Brain microvascular endothelial cell (primary cell): ENCODE measurements around the gene B3GAT3.

ENCODE experiments used
- DNase-seq: peaks from one replicate; pipeline ENCODE4 v3.0.0-alpha.2; 2020
- H3K27ac ChIP-seq: fragments of 250-450 bp; sonication (Bioruptor Pico); 2 replicates; pipeline ENCODE4 v1.5.1; 2020; ENCODE audit warnings: mild to moderate bottlenecking, moderate library complexity
- H3K27me3 ChIP-seq: fragments of 250-450 bp; sonication (Bioruptor Pico); replicated peaks from 2 replicates; pipeline ENCODE4 v1.5.1; 2020; ENCODE audit warnings: mild to moderate bottlenecking
- H3K36me3 ChIP-seq: fragments of 250-450 bp; sonication (Bioruptor Pico); replicated peaks from 2 replicates; pipeline ENCODE4 v1.5.1; 2020; ENCODE audit warnings: mild to moderate bottlenecking
- H3K4me3 ChIP-seq: 2 replicates; pipeline ENCODE4 v1.5.1; 2011; ENCODE audit warnings: low read depth, mild to moderate bottlenecking, control low read depth, low read length, moderate library complexity
- in situ Hi-C: cut with HindIII; loops from 2 replicates; pipeline ENCODE4 v1.10.0; 2017; ENCODE audit warnings: low sequenced_read_pairs, low pct_ligation_motif_present
- TF ChIP-seq, protein P1 (sequence below): IDR thresholded peaks from 2 replicates; pipeline ENCODE4 v1.5.1; 2011; ENCODE audit warnings: low read depth, mild to moderate bottlenecking, moderate library complexity, low read length, control low read depth, inconsistent platforms; ENCODE audit errors: missing control alignments

Gene B3GAT3

DNA sequence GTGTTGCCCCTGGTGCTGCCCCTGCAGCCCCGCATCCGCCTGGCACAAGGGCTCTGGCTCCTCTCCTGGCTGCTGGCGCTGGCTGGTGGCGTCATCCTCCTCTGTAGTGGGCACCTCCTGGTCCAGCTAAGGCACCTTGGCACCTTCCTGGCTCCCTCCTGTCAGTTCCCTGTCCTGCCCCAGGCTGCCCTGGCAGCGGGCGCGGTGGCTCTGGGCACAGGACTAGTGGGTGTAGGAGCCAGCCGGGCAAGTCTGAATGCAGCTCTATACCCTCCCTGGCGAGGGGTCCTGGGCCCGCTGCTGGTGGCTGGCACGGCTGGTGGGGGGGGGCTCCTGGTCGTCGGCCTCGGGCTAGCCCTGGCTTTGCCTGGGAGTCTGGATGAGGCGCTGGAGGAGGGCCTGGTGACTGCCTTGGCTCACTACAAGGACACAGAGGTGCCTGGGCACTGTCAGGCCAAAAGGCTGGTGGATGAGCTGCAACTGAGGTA, 8.5 kb downstream of the B3GAT3 start:
- H3K4me3 ChIP-seq = no peak overlapping the region
- TF ChIP-seq, protein P1, sequence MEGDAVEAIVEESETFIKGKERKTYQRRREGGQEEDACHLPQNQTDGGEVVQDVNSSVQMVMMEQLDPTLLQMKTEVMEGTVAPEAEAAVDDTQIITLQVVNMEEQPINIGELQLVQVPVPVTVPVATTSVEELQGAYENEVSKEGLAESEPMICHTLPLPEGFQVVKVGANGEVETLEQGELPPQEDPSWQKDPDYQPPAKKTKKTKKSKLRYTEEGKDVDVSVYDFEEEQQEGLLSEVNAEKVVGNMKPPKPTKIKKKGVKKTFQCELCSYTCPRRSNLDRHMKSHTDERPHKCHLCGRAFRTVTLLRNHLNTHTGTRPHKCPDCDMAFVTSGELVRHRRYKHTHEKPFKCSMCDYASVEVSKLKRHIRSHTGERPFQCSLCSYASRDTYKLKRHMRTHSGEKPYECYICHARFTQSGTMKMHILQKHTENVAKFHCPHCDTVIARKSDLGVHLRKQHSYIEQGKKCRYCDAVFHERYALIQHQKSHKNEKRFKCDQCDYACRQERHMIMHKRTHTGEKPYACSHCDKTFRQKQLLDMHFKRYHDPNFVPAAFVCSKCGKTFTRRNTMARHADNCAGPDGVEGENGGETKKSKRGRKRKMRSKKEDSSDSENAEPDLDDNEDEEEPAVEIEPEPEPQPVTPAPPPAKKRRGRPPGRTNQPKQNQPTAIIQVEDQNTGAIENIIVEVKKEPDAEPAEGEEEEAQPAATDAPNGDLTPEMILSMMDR = no peak
- no peak for DNase-seq
- in situ Hi-C loops = no loop called here
- no peaks in the 10 kb centered on the region for H3K27me3 ChIP-seq
- H3K27ac ChIP-seq = no peak overlapping the region
- peaks cover 10% of the 10 kb centered on the region for H3K36me3 ChIP-seq

DNA sequence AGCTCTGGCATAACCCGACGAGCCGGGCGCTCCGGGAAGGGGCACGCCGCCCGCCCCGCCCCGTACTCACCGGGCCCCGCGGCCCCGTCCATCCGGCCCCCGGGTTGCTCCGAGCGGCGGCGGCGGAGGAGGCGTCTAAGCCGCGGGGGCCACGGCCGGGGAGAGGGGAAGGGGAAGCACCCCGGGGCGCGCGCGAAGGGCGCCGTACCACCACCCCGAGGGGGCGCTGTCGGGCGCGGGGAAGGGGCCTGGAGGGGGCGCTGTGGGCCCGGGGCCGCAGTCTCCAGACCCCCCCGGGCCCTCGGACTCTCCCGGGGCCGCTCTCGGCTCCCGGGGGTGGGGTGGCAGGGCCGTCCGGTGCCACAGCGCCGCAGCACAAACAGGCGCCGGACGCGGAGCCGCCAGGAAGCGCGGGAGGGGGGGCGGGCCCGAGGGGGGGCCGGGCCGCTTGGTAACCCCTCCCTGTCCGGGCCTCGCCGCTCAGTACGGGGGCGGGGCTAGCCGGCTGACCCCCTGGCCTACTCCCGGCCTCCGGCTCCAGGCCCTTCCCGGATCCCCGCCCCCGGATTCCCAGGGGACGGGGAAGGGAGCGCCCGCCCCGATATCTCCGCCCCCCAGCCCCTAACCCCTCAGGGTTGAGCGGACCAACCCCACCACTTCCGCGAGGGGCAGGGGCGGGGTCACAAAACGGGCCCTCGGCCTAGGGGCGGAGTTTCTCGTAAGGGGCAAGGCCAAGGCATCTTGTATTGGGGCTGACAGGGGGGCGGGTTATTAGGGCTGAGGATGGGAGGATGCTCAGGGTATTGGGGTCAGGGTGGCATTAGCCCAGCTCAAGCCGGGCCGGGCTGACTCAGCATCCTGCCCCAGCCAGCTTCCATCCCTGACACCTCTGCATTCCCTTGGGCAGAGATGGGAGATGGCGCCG, 9.2 kb downstream of the B3GAT3 start, which contains the start of the genes EML3 and ROM1:
Gene EML3 (minus strand): TSS at position 410 of the 925 bp plus-strand sequence. CDS start 318 bp downstream, at position 92.
Gene ROM1 (plus strand): TSS at position 892 of the 925 bp plus-strand sequence. CDS start 25 bp downstream, at position 917.
- H3K36me3 ChIP-seq = peaks cover 10% of the 10 kb centered on the region
- TF ChIP-seq, protein P1 = peak; percentile 70
- H3K27me3 ChIP-seq = no peaks in the 10 kb centered on the region
- peak within 1 kb of the TSS; percentile 75 for H3K4me3 ChIP-seq
- no peak for DNase-seq
- H3K27ac ChIP-seq = peak within 1 kb of the TSS; percentile 42
- in situ Hi-C loops = no loop called here

DNA sequence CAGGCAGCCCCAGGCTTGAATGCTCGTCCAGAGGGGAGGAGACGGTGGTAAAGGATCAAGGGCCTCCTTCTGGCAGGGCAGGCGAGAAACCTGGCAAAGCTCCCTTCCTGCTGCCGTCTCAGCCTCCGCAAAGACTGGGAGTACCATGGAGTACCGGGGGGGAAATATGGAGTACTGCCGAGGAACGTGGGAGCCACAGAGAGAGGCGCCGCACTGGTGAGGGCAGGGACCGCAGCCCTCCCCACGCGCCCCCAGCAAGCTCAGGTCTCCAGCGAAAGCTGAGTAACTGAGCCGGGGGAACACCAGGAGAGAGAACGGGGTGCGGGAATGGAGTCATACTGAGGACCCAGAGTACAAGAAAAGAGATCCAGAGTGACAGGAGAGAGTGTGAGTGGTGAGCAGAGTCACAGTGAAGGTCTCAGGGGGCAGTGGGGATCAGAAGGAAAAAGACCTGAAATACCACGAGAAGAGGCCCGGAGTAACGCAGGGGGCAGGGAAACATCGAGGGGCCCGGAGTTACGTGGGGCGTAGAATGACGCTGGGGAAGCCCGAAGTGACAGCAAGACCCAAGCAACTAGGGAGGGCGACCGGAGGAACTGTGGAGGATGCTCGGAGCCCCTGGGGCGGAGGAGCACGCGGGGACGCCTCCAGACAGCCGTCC, 10.0 kb downstream of the B3GAT3 start:
- H3K27me3 ChIP-seq = no peaks in the 10 kb centered on the region
- peak overlapping the region; percentile 42 for H3K27ac ChIP-seq
- in situ Hi-C loops = no loop called here
- TF ChIP-seq, protein P1 = peak; percentile 9
- H3K4me3 ChIP-seq = peak overlapping the region; percentile 75
- no peak for DNase-seq
- H3K36me3 ChIP-seq = peaks cover 7% of the 10 kb centered on the region

GRCh38 chr11:62610814-62611704, 10.7 kb downstream of the B3GAT3 start:
- Histone ChIP-seq H3K27ac (no peak overlapping the region), H3K4me3 (peak overlapping the region; percentile 75), H3K36me3 (peaks cover 2% of the 10 kb centered on the region), H3K27me3 (no peaks in the 10 kb centered on the region)
- TF ChIP-seq, protein P1 = no peak
- in situ Hi-C loops = no loop called here
- no peak for DNase-seq

DNA sequence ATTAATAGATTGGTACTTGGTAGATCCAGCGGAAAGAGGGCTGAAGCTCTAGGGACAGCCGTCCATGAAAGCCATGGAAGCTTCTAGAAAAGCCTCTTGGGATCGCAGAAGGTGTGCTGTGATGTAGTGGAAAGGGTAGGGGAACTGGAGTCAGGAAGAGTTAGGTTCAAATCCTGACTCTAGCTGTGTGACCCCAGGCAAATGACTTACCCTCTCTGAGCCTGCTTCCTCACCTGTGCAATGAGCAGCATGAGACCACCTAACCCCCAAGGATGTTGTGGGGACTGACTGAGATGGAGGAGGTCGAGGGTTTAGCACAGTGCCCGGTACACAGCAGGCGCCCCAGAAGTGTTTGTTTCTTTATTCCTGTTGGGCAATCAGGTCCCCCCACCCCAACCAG, 11.4 kb downstream of the B3GAT3 start:
- TF ChIP-seq, protein P1 = no peak
- DNase-seq = no peak
- no peak overlapping the region for H3K27ac ChIP-seq
- in situ Hi-C loops = no loop called here
- no peak overlapping the region for H3K4me3 ChIP-seq
- peaks cover 2% of the 10 kb centered on the region for H3K36me3 ChIP-seq
- H3K27me3 ChIP-seq = no peaks in the 10 kb centered on the region
